Endothelial cell of umbilical vein (primary cell): ENCODE results near the gene SKI. TPM values are rescaled to one million over a fixed set of nuclear protein-coding genes. Genes with fewer than 3 reads are reported as not detected.

Experiments
- BruUV-seq: library from RNA; stranded (reverse); fragments of 400-500 nt; replicated peaks from 2 replicates; lab custom pipeline; 2021; lab: Mats Ljungman, UMichigan
- CTCF ChIA-PET: fragments of 300-600, 350-600 bp; sonication (Branson Sonifier 250); formaldehyde crosslinking; loops from one replicate; lab custom pipeline; 2021; ENCODE audit warnings: antibody characterized with exemption, inconsistent platforms; lab: Charles Lee
- POLR2A ChIA-PET: fragments of 300-600, 350-600 bp; sonication (Branson Sonifier 250); formaldehyde crosslinking; loops from one replicate; lab custom pipeline; 2021; ENCODE audit warnings: antibody characterized with exemption, inconsistent platforms; lab: Charles Lee
- DNase-seq: peaks from one replicate; pipeline ENCODE4 v3.0.0-alpha.2; 2011; ENCODE audit warnings: low read depth, low spot score
- FAIRE-seq: peaks from 2 replicates; lab custom pipeline; 2011; peaks lifted over from hg19 to GRCh38; lab: Jason Lieb, UNC
- H2AFZ ChIP-seq: 2 replicates; pipeline ENCODE4 v1.6.0; 2012; ENCODE audit warnings: low read depth, low read length, control low read depth, inconsistent platforms
- H3K27ac ChIP-seq: 2 replicates; pipeline ENCODE4 v1.5.1; 2011; ENCODE audit warnings: low read depth, mild to moderate bottlenecking, control low read depth, low read length, moderate library complexity; ENCODE audit not compliant: insufficient read depth
- H3K27me3 ChIP-seq, 2 experiments: 2 replicates each; pipeline versions ENCODE4 v1.6.0 to v1.6.1; 2011; ENCODE audit warnings: low read length in 2 of 2, mixed read lengths in 1 of 2; ENCODE audit not compliant: control insufficient read depth in 2 of 2, insufficient read depth in 2 of 2
- H3K36me3 ChIP-seq, 2 experiments: 2 replicates in 1 of 2; 3 replicates in 1 of 2; pipeline ENCODE4 v1.5.1; 2011; ENCODE audit warnings: low read length in 2 of 2, mild to moderate bottlenecking in 1 of 2, moderate library complexity in 1 of 2; ENCODE audit not compliant: control insufficient read depth in 2 of 2, insufficient read depth in 2 of 2; ENCODE audit errors: extremely low read depth in 1 of 2
- H3K4me1 ChIP-seq: 3 replicates; pipeline ENCODE4 v1.5.1; 2011; ENCODE audit warnings: mild to moderate bottlenecking, low read length; ENCODE audit not compliant: control insufficient read depth, insufficient read depth; ENCODE audit errors: extremely low read depth
- H3K4me2 ChIP-seq: 2 replicates; pipeline ENCODE4 v1.6.1; 2011; ENCODE audit warnings: low read length, control low read depth, mixed read lengths; ENCODE audit not compliant: insufficient read depth
- H3K4me3 ChIP-seq, 3 experiments: fragments of 200-600 bp in 1 of 3; sonication (generic), shearing (Covaris generic) in 1 of 3; replicated peaks in 1 of 3; 2 replicates each; pipeline ENCODE4 v1.5.1; 2011 to 2016; ENCODE audit warnings: control low read depth in 3 of 3, low read length in 3 of 3, mild to moderate bottlenecking in 2 of 3, inconsistent platforms in 1 of 3, low read depth in 1 of 3, moderate library complexity in 1 of 3; ENCODE audit not compliant: insufficient read depth in 1 of 3
- H3K79me2 ChIP-seq: 2 replicates; pipeline ENCODE4 v1.6.0; 2012; ENCODE audit warnings: low read length, inconsistent platforms; ENCODE audit not compliant: control insufficient read depth, insufficient read depth
- H3K9ac ChIP-seq: replicated peaks from 2 replicates; pipeline ENCODE3; 2011; ENCODE audit warnings: low read length, control low read depth; ENCODE audit not compliant: insufficient read depth; ENCODE audit errors: extremely low read depth
- H3K9me1 ChIP-seq: replicated peaks from 3 replicates; pipeline ENCODE4 v1.6.0; 2011; ENCODE audit warnings: mild to moderate bottlenecking, low read length; ENCODE audit not compliant: control insufficient read depth, insufficient read depth; ENCODE audit errors: extremely low read depth
- H3K9me3 ChIP-seq: replicated peaks from 2 replicates; pipeline ENCODE4 v1.5.1; 2012; ENCODE audit warnings: low read length, inconsistent platforms; ENCODE audit not compliant: control insufficient read depth, insufficient read depth
- H4K20me1 ChIP-seq: replicated peaks from 2 replicates; pipeline ENCODE3; 2011; ENCODE audit warnings: mild to moderate bottlenecking, low read length; ENCODE audit not compliant: control insufficient read depth, insufficient read depth; ENCODE audit errors: extremely low read depth
- EZH2 ChIP-seq: IDR thresholded peaks from 2 replicates; pipeline ENCODE4 v1.6.1; 2012; ENCODE audit warnings: borderline replicate concordance, low read depth, mild to moderate bottlenecking, moderate library complexity, low read length, inconsistent platforms; ENCODE audit not compliant: severe bottlenecking
- FOS ChIP-seq: IDR thresholded peaks from 2 replicates; pipeline ENCODE4 v1.6.1; 2011; ENCODE audit warnings: mild to moderate bottlenecking, low read length, moderate library complexity, borderline replicate concordance; ENCODE audit not compliant: insufficient read depth
- GATA2 ChIP-seq: IDR thresholded peaks from 2 replicates; pipeline ENCODE4 v1.7.0; 2011; ENCODE audit warnings: low read depth, mild to moderate bottlenecking, moderate library complexity, mixed read lengths, low read length; ENCODE audit not compliant: insufficient read length, insufficient read depth
- JUN ChIP-seq: IDR thresholded peaks from 2 replicates; pipeline ENCODE4 v1.6.1; 2011; ENCODE audit warnings: borderline replicate concordance, low read depth; ENCODE audit not compliant: insufficient read length, insufficient read depth
- MYC ChIP-seq: IDR thresholded peaks from one replicate; pipeline ENCODE4 v1.6.1; 2011; ENCODE audit warnings: mild to moderate bottlenecking, low read depth, low read length
- POLR2A ChIP-seq: IDR thresholded peaks from 2 replicates; pipeline ENCODE4 v1.6.1; 2012; ENCODE audit warnings: low read depth, mild to moderate bottlenecking, control low read depth, low read length
- POLR2AphosphoS5 ChIP-seq: IDR thresholded peaks from 2 replicates; pipeline ENCODE4 v1.6.1; 2012; ENCODE audit warnings: low read depth, mild to moderate bottlenecking, control low read depth, low read length, moderate library complexity; ENCODE audit not compliant: insufficient read depth
- dilution Hi-C: fragments of 300-500 bp; cut with MboI; formaldehyde crosslinking; loops from one replicate; pipeline ENCODE4 v1.15.0; 2019; ENCODE audit warnings: low sequenced_read_pairs; ENCODE audit not compliant: extremely low pct_ligation_motif_present
- intact Hi-C: fragments of 100-400 bp; cut with micrococcal nuclease; formaldehyde crosslinking; loops from one replicate; pipeline ENCODE4 v1.10.0; 2022
- polyA plus RNA-seq, 4 experiments: library from polyadenylated mRNA; depleted of rRNA in 3 of 4; stranded (reverse) in 3 of 4; unstranded in 1 of 4; fragments of >200 nt; gene quantifications; 2 replicates each; pipeline versions ENCODE4 v1.2.1 to v1.2.3, GENCODE V29; 2011 to 2012; ENCODE audit warnings: missing spikeins in 1 of 4
- total RNA-seq: library from RNA; stranded (reverse); gene quantifications from 2 replicates; pipeline ENCODE4 v1.2.3, GENCODE V29; 2021
- TF ChIP-seq, protein P1 (sequence below), 2 donors: IDR thresholded peaks; 1 replicate in 1 of 2; 2 replicates in 1 of 2; pipeline ENCODE4 v1.5.1; 2011; ENCODE audit warnings: low read length in 2 of 2, mild to moderate bottlenecking in 2 of 2, moderate library complexity in 2 of 2, control low read depth in 1 of 2, inconsistent platforms in 1 of 2, low read depth in 1 of 2; ENCODE audit not compliant: insufficient read depth in 1 of 2; ENCODE audit errors: extremely low read depth in 1 of 2
- TF ChIP-seq, protein P2 (sequence below): IDR thresholded peaks from 2 replicates; pipeline ENCODE4 v1.6.1; 2011; ENCODE audit not compliant: insufficient read depth, insufficient read length

SKI gene
- total and polyA plus RNA-seq, 2 donors (not counting 3 experiments of a cell fraction or from before 2014, with no cell fraction given) = 11.6 to 80.3 TPM

DNA sequence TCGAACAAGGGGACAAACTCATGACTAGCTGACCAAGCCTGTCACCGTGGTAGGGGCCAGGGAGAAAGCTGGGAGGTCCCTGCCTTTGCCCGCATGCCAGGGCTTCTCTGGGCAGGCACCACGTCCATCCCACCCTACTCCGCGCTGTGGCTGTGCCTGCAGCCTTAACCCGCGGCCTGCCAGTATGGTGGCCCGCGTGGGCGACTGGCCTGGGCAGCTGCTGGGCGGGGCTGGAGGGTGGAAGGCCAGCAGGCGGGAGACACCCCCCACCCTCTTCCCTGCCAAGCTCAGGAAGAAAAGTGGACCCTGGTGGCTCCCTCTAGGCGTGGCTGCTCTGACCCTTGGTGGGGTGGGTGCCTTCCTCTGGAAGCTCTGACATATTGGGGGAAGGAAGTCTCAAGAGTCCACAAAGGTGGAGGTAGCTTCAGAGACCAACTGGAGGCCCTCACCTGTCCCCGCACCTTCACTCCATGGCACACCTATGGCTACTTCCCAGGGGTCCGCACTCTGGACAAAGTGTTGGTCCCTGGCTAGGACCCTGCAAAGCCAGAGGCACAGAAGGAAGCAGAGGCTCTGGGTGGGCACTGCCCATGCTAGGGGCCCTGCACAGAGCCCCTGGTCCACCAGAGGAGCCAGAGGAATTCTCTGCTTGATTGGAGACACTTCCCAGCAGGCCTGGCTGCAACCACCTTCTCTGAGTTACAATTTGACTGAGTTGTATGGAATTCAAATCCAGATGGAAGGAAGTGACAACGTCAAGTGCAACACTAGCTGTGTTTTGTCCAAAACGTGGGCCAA is 3.3 kb upstream of the SKI start:
- TF ChIP-seq, protein P1, sequence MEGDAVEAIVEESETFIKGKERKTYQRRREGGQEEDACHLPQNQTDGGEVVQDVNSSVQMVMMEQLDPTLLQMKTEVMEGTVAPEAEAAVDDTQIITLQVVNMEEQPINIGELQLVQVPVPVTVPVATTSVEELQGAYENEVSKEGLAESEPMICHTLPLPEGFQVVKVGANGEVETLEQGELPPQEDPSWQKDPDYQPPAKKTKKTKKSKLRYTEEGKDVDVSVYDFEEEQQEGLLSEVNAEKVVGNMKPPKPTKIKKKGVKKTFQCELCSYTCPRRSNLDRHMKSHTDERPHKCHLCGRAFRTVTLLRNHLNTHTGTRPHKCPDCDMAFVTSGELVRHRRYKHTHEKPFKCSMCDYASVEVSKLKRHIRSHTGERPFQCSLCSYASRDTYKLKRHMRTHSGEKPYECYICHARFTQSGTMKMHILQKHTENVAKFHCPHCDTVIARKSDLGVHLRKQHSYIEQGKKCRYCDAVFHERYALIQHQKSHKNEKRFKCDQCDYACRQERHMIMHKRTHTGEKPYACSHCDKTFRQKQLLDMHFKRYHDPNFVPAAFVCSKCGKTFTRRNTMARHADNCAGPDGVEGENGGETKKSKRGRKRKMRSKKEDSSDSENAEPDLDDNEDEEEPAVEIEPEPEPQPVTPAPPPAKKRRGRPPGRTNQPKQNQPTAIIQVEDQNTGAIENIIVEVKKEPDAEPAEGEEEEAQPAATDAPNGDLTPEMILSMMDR (IDR thresholded peaks at IDR 0.05; ENCODE audit: extremely low read depth in 1 of 2, insufficient read depth in 1 of 2, low read depth in 1 of 2, low read length in 2 of 2) = no peak
- no peak for TF ChIP-seq MYC
- TF ChIP-seq, protein P2, sequence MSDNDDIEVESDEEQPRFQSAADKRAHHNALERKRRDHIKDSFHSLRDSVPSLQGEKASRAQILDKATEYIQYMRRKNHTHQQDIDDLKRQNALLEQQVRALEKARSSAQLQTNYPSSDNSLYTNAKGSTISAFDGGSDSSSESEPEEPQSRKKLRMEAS = no peak
- no peak for TF ChIP-seq EZH2
- TF ChIP-seq GATA2 = no peak
- no peak for TF ChIP-seq JUN
- TF ChIP-seq POLR2AphosphoS5 = no peak
- TF ChIP-seq POLR2A = no peak
- TF ChIP-seq FOS = no peak
- DNase-seq = no peak
- Histone ChIP-seq H3K4me3 (no peak overlapping the region), H2AFZ (no peak overlapping the region), H3K9me3 (no peaks in the 10 kb centered on the region), H3K4me1 (peaks cover 5% of the 10 kb centered on the region), H3K36me3 (no peaks in the 10 kb centered on the region), H3K79me2 (peaks cover 15% of the 10 kb centered on the region), H4K20me1 (no peaks in the 10 kb centered on the region), H3K9ac (no peak overlapping the region), H3K27me3 (no peaks in the 10 kb centered on the region), H3K27ac (no peak overlapping the region), H3K4me2 (no peak overlapping the region), H3K9me1 (no peaks in the 10 kb centered on the region)
- intact Hi-C loops (no loop called here), dilution Hi-C loops (no loop called here)
- POLR2A ChIA-PET = interaction anchor here (0.6 kb wide), 2 partner anchors 106 to 157 kb away, joined by 3 to 6 read pairs; no protein-coding TSS in a partner anchor
- CTCF ChIA-PET = interaction anchor here (0.6 to 2.2 kb wide), 5 partner anchors 12 to 316 kb away, joined by 3 to 13 read pairs (median 4); partner anchors contain the start of gene FAAP20
- FAIRE-seq = no peak
- BruUV-seq = no TSS peak
